Esophagus muscularis mucosa (tissue), 4 donors: ENCODE measurements around the gene TMTC2. TPM values are rescaled to one million over a fixed set of nuclear protein-coding genes. Genes with fewer than 3 reads are reported as not detected.

Source experiments
- DNase-seq: peaks from one replicate; pipeline ENCODE4 v3.0.0-alpha.2; 2017; ENCODE audit errors: extremely low spot score
- H3K27ac ChIP-seq, 4 donors: fragments of 200-600 bp; sonication (generic); replicated peaks in 1 of 4; 1 replicate in 3 of 4; 2 replicates in 1 of 4; pipeline ENCODE4 v1.5.1; 2016 to 2019; ENCODE audit warnings: mild to moderate bottlenecking in 1 of 4
- H3K27me3 ChIP-seq, 4 donors: fragments of 200-600 bp; sonication (generic); one replicate each; pipeline versions ENCODE4 v1.5.1 to v1.6.0; 2016 to 2019
- H3K36me3 ChIP-seq, 4 donors: fragments of 200-600 bp; sonication (generic); one replicate each; pipeline ENCODE4 v1.5.1; 2016 to 2019
- H3K4me1 ChIP-seq, 4 donors: fragments of 200-600 bp; sonication (generic); one replicate each; pipeline ENCODE4 v1.5.1; 2016 to 2019
- H3K4me3 ChIP-seq, 4 donors: fragments of 200-600 bp; sonication (generic); 1 replicate in 2 of 4; 2 replicates in 2 of 4; pipeline ENCODE4 v1.5.1; 2016 to 2019; ENCODE audit warnings: mild to moderate bottlenecking in 4 of 4, moderate library complexity in 1 of 4
- H3K9me3 ChIP-seq, 4 donors: fragments of 200-600 bp; sonication (generic); 1 replicate in 3 of 4; 2 replicates in 1 of 4; pipeline ENCODE4 v1.5.1; 2016 to 2019
- CTCF ChIP-seq, 3 experiments: fragments of 200-600 bp in 2 of 3; fragments of 450-650 bp in 1 of 3; sonication (generic) in 2 of 3; IDR thresholded peaks; one replicate each; pipeline ENCODE4 v1.5.1; 2017 to 2019; ENCODE audit warnings: antibody characterized with exemption in 3 of 3, mild to moderate bottlenecking in 2 of 3, moderate library complexity in 1 of 3
- EP300 ChIP-seq: sonication (generic); formaldehyde crosslinking; IDR thresholded peaks from one replicate; pipeline ENCODE4 v1.6.1; 2017; ENCODE audit warnings: antibody characterized with exemption
- POLR2A ChIP-seq: fragments of 450-650 bp; IDR thresholded peaks from one replicate; pipeline ENCODE4 v1.6.1; 2017; ENCODE audit warnings: antibody characterized with exemption, moderate library complexity, mild to moderate bottlenecking, low read depth
- POLR2AphosphoS5 ChIP-seq, 2 donors: sonication (generic); formaldehyde crosslinking; IDR thresholded peaks; one replicate each; pipeline ENCODE4 v1.6.1; 2017; ENCODE audit warnings: antibody characterized with exemption in 2 of 2
- WGBS: methylation state at CpG from one replicate; pipeline ENCODE4 v1.1.5; 2018; 5-methylcytosine and 5-hydroxymethylcytosine counted together
- intact Hi-C: fragments of 100-400 bp; cut with DNase I; formaldehyde crosslinking; loops from one replicate; pipeline ENCODE4 v1.15.1; 2023
- total RNA-seq, 4 donors: library from RNA; depleted of rRNA; stranded (reverse); fragments of >200 nt; gene quantifications; one replicate each; pipeline versions ENCODE4 v1.1.0 to v1.2.1, GENCODE V29; 2016

TMTC2 gene
- total RNA-seq, 4 donors from 2014 or later: 4.7 to 8.7 (median 7.3) TPM

GRCh38 chr12:83158613-83159207 lies 472.0 kb downstream of the TMTC2 start:
- intact Hi-C loops: no loop called here
- no peaks in the 10 kb centered on the region for H3K36me3 ChIP-seq
- 84% methylated on average over 5 of the region's 5 CpGs for WGBS
- H3K27me3 ChIP-seq: no peaks in the 10 kb centered on the region
- H3K9me3 ChIP-seq: no peaks in the 10 kb centered on the region
- no peak overlapping the region for H3K4me3 ChIP-seq
- no peaks in the 10 kb centered on the region for H3K4me1 ChIP-seq
- no peak for DNase-seq
- no peak for TF ChIP-seq POLR2AphosphoS5 (IDR thresholded peaks at IDR 0.05)
- TF ChIP-seq CTCF (IDR thresholded peaks at IDR 0.05): no peak
- no peak for TF ChIP-seq EP300
- no peak for TF ChIP-seq POLR2A
- H3K27ac ChIP-seq: no peak overlapping the region

- no peak for DNase-seq
- Histone ChIP-seq H3K27me3 (no peaks in the 10 kb centered on the region), H3K4me3 (no peak overlapping the region), H3K36me3 (no peaks in the 10 kb centered on the region), H3K4me1 (no peaks in the 10 kb centered on the region), H3K9me3 (no peaks in the 10 kb centered on the region), H3K27ac (no peak overlapping the region)
- intact Hi-C loops: no loop called here
- 86% methylated on average over 1 of the region's 1 CpG for WGBS
- no peak for TF ChIP-seq CTCF (IDR thresholded peaks at IDR 0.05)
- TF ChIP-seq EP300: no peak
- TF ChIP-seq POLR2A: no peak
- no peak for TF ChIP-seq POLR2AphosphoS5 (IDR thresholded peaks at IDR 0.05)
Observed at GRCh38 chr12:83161456-83161855, 474.8 kb downstream of the TMTC2 start.

- 100% methylated on average over 1 of the region's 1 CpG for WGBS
- no peaks in the 10 kb centered on the region for H3K27me3 ChIP-seq
- no peak overlapping the region for H3K4me3 ChIP-seq
- intact Hi-C loops: no loop called here
- H3K9me3 ChIP-seq: no peaks in the 10 kb centered on the region
- no peak overlapping the region for H3K27ac ChIP-seq
- H3K36me3 ChIP-seq: no peaks in the 10 kb centered on the region
- no peak for TF ChIP-seq EP300
- no peak for TF ChIP-seq POLR2AphosphoS5 (IDR thresholded peaks at IDR 0.05)
- TF ChIP-seq CTCF (IDR thresholded peaks at IDR 0.05): no peak
- TF ChIP-seq POLR2A: no peak
- H3K4me1 ChIP-seq: peaks cover 0 to 12% (median 6%) of the 10 kb centered on the region in 4 donors
- no peak for DNase-seq
Observed at GRCh38 chr12:83168751-83169150, 482.0 kb downstream of the TMTC2 start.

GRCh38 chr12:83172441-83172840 lies 485.7 kb downstream of the TMTC2 start:
- no peaks in the 10 kb centered on the region for H3K36me3 ChIP-seq
- no peaks in the 10 kb centered on the region for H3K27me3 ChIP-seq
- H3K27ac ChIP-seq: no peak overlapping the region
- 85% methylated on average over 2 of the region's 2 CpGs for WGBS
- no peak overlapping the region for H3K4me3 ChIP-seq
- intact Hi-C loops: no loop called here
- no peak for DNase-seq
- no peaks in the 10 kb centered on the region for H3K9me3 ChIP-seq
- peaks cover 0 to 12% (median 6%) of the 10 kb centered on the region in 4 donors for H3K4me1 ChIP-seq
- TF ChIP-seq EP300: no peak

GRCh38 chr12:83172866-83173649 lies 486.4 kb downstream of the TMTC2 start:
- no peak for DNase-seq
- Histone ChIP-seq H3K36me3 (no peaks in the 10 kb centered on the region), H3K27ac (no peak overlapping the region), H3K27me3 (no peaks in the 10 kb centered on the region), H3K4me1 (peaks cover 0 to 12% (median 6%) of the 10 kb centered on the region in 4 donors), H3K4me3 (no peak overlapping the region), H3K9me3 (no peaks in the 10 kb centered on the region)
- WGBS: 67% methylated on average over 7 of the region's 7 CpGs
- intact Hi-C loops: no loop called here
- TF ChIP-seq CTCF (IDR thresholded peaks at IDR 0.05) (no peak), POLR2AphosphoS5 (IDR thresholded peaks at IDR 0.05) (no peak), POLR2A (no peak), EP300 (no peak)
